Measurements from ENCODE around the gene HOPX. TPM values are rescaled to one million over a fixed set of nuclear protein-coding genes. Genes with fewer than 3 reads are reported as not detected.

Gene HOPX
- total RNA-seq, 1 donor from 2014 or later, result 0.96 TPM

GRCh38 chr4:56723201-56723605 lies 42.1 kb upstream of the HOPX start:
- TF ChIP-seq, protein P1, sequence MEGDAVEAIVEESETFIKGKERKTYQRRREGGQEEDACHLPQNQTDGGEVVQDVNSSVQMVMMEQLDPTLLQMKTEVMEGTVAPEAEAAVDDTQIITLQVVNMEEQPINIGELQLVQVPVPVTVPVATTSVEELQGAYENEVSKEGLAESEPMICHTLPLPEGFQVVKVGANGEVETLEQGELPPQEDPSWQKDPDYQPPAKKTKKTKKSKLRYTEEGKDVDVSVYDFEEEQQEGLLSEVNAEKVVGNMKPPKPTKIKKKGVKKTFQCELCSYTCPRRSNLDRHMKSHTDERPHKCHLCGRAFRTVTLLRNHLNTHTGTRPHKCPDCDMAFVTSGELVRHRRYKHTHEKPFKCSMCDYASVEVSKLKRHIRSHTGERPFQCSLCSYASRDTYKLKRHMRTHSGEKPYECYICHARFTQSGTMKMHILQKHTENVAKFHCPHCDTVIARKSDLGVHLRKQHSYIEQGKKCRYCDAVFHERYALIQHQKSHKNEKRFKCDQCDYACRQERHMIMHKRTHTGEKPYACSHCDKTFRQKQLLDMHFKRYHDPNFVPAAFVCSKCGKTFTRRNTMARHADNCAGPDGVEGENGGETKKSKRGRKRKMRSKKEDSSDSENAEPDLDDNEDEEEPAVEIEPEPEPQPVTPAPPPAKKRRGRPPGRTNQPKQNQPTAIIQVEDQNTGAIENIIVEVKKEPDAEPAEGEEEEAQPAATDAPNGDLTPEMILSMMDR (IDR thresholded peaks at IDR 0.05; ENCODE audit: insufficient read depth, low read length, poor library complexity, severe bottlenecking), result no peak
- DNase-seq (ENCODE audit: low read depth), result no peak

DNA sequence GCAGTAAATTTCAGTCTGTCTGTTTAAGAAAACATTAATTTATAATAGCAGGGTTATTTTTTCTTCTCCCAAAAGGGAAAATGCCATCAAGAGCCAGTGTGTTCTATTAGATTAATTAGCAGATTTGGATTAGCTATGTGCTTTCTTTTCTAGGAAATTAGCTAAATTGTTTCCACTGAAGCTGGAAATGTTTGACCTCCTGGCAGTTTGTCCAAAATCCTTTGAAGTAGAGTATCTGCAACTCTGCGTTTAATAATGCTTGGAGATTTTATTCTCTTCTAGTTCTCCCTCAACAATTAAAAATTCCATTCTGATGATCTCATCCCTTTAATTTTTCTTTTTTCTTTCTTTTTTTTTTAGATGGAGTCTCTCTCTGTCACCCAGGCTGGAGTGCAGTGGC lies 27.1 kb upstream of the HOPX start:
- Histone ChIP-seq H3K36me3 (ENCODE audit: control insufficient read depth, insufficient read depth, low read length) (no peaks in the 10 kb centered on the region), H3K4me3 (ENCODE audit: low read depth, low read length) (no peak overlapping the region), H3K27me3 (ENCODE audit: control insufficient read depth, insufficient read depth, low read length) (no peaks in the 10 kb centered on the region)
- TF ChIP-seq, protein P1 (IDR thresholded peaks at IDR 0.05; ENCODE audit: insufficient read depth, low read length, poor library complexity, severe bottlenecking), result no peak
- no peak for DNase-seq (ENCODE audit: low read depth)

More at GRCh38 chr4:56723201-56723605, 42.1 kb upstream of the HOPX start:
- Histone ChIP-seq H3K36me3 (ENCODE audit: control insufficient read depth, insufficient read depth, low read length) (no peaks in the 10 kb centered on the region), H3K27me3 (ENCODE audit: control insufficient read depth, insufficient read depth, low read length) (no peaks in the 10 kb centered on the region), H3K4me3 (ENCODE audit: low read depth, low read length) (no peak overlapping the region)

DNA sequence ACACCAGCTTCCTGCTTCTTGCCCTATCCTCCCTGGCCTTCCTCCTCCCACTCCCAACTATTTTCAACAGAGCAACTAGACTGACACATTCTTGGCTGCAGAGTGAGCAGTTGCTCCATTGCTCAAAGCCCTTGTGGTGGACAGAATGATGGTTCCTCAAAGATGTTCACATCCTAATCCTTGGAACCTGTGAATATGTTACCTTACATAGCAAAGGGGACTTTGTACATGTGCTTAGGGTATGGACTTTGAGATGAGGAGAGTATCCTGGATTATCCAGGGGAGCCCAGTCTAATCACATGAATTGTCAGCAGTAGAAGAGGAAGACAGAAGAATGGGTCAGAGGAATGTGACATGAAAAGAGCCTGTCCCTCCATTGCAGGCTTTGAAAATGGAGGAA lies 24.9 kb upstream of the HOPX start:
- Histone ChIP-seq H3K36me3 (ENCODE audit: control insufficient read depth, insufficient read depth, low read length) (no peaks in the 10 kb centered on the region), H3K4me3 (ENCODE audit: low read depth, low read length) (no peak overlapping the region), H3K27me3 (ENCODE audit: control insufficient read depth, insufficient read depth, low read length) (no peaks in the 10 kb centered on the region)
- TF ChIP-seq, protein P1 (IDR thresholded peaks at IDR 0.05; ENCODE audit: insufficient read depth, low read length, poor library complexity, severe bottlenecking), result no peak
- DNase-seq (ENCODE audit: low read depth), result no peak

DNA sequence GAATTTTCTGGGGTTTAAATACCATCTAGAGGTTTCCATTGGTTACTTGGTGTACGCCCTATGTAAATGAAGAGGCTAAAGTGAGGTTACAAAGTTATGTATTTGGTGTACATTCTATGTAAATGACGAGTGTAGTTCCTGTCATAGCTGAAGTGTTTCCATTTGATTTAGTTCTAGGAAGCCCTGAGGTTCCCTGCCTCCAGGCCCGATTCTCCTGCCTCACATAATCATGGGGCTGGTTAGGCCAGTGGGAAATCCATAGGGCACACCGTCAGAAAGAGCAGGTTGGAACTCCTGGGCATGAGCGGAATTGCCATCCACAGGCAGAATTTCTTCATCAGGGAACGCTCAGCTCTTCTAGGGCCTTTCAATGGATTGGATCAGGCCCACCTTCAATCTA lies 24.2 kb upstream of the HOPX start:
- no peaks in the 10 kb centered on the region for H3K27me3 ChIP-seq (ENCODE audit: control insufficient read depth, insufficient read depth, low read length)
- DNase-seq (ENCODE audit: low read depth), result no peak
- TF ChIP-seq, protein P1 (IDR thresholded peaks at IDR 0.05; ENCODE audit: insufficient read depth, low read length, poor library complexity, severe bottlenecking), result no peak
- no peaks in the 10 kb centered on the region for H3K36me3 ChIP-seq (ENCODE audit: control insufficient read depth, insufficient read depth, low read length)
- no peak overlapping the region for H3K4me3 ChIP-seq (ENCODE audit: low read depth, low read length)

- TF ChIP-seq, protein P1 (IDR thresholded peaks at IDR 0.05; ENCODE audit: insufficient read depth, low read length, poor library complexity, severe bottlenecking), result no peak
- Histone ChIP-seq H3K4me3 (ENCODE audit: low read depth, low read length) (no peak overlapping the region), H3K36me3 (ENCODE audit: control insufficient read depth, insufficient read depth, low read length) (no peaks in the 10 kb centered on the region), H3K27me3 (ENCODE audit: control insufficient read depth, insufficient read depth, low read length) (no peaks in the 10 kb centered on the region)
- no peak for DNase-seq (ENCODE audit: low read depth)
These were observed 23.2 kb upstream of the HOPX start for GRCh38 chr4:56704089-56704871.

DNA sequence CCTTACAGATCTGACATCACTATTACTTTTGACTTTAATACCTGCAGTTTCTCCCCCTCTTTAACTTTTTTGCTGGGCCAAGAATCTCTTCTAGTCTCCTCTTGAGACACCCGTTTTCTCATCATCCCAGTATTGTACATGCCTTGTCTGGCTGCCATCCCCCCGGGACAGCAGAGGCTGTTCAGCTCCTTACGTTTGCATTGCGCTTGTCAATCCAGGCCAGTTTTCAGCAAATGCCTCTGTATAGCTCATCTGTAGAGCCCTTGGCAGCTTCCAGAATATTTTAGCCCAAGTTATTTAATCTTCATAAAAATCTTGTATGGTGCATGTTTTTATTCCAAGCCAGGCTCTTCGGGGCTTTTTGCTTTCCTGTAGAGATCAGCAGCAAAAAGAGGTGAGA lies 22.3 kb upstream of the HOPX start:
- no peaks in the 10 kb centered on the region for H3K27me3 ChIP-seq (ENCODE audit: control insufficient read depth, insufficient read depth, low read length)
- DNase-seq (ENCODE audit: low read depth), result no peak
- H3K4me3 ChIP-seq (ENCODE audit: low read depth, low read length), result no peak overlapping the region
- no peaks in the 10 kb centered on the region for H3K36me3 ChIP-seq (ENCODE audit: control insufficient read depth, insufficient read depth, low read length)
- TF ChIP-seq, protein P1 (IDR thresholded peaks at IDR 0.05; ENCODE audit: insufficient read depth, low read length, poor library complexity, severe bottlenecking), result no peak

All from kidney epithelial cell (primary cell).